NCI-H128 (cell line): ENCODE data around the gene SPINK1.
"Not testable (repeated sequence)": the region's sequence is repeated elsewhere in the genome, so short reads cannot be mapped to it uniquely, and the experiment has no call there.

Experiments
- DNase-seq: peaks from one replicate; lab custom pipeline; 2025; ENCODE audit not compliant: unreplicated experiment; lab: John Stamatoyannopoulos, UW

Gene SPINK1, protein sequence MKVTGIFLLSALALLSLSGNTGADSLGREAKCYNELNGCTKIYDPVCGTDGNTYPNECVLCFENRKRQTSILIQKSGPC

DNA sequence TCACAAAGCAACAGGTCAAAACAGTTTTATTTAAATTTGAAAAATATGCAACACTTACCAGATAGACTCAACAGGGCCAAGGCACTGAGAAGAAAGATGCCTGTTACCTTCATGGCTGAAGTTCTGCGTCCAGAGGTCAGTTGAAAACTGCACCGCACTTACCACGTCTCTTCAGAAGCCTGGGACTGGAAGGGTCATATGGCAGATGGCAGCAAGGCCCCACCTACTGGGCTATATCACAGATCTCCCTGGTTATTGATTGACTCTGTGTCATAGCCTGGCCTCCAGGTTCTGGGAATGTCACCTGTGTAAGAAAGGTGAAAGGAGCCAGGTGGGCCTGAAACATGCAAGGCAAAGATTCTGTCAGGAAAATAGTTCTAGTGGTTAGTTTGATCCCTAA, at the start of gene SPINK1:
Gene SPINK1, minus strand, starts transcription at position 207 of the 400 bp plus-strand sequence. Its CDS starts 94 bp downstream, at position 113.
- DNase-seq = no peak

DNA sequence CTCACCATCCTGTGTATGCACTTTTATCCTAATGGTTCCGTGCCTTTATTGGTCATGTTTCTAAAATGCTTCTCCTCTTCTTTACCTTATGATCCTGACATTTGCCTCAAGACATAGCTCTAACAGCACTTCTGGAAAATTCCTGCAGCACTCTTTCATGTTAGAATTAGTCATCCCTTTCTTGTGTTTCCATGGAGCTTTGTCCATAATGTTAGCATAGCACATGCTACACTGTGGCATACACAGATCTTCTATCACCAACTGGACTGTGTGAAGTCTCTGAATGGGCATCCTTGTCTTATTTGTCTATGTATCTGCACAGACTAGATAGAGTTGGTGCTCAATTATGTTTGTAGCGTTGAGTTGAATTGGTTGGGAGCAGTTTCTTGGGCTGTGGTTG, 49.0 kb upstream of the SPINK1 start:
- no peak for DNase-seq

GRCh38 chr5:147879784-147880183, 48.3 kb upstream of the SPINK1 start:
- no peak for DNase-seq

DNA sequence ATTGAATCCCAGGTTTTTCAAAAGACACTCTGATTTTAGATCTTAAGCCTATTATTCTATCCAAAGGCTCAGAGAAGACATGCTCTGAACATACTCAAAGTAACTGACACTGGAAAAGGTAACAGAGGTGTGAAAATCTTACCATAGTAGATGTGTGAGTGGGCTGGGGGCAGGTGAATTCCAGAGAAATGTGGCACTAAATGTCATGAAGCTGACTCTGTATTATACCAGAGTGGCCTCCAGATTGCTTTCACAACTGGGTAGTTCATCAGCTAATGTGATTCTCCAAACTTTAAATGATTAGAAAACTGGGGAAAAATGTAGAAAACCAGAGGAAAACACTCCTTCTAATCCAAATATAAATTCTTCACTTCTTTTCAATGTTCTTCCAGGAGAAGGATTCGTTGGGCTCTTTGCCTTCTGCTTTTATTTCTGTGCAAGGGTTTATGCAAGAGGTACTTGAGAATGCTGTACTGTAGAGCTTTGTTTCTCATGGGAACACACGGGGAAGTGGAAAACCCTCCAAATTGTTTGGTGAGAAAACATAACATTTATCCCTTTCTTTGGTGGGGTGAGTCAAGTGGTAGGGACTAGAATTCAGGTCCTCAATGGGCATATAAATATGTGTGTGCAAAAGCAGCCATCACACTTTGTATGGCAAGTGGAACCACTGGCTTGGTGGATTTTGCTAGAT, 46.7 kb upstream of the SPINK1 start, which contains the start of gene SCGB3A2:
Gene SCGB3A2, plus strand, starts transcription at position 646 of the 694 bp plus-strand sequence. CDS start 93 bp downstream, outside the sequence.
- DNase-seq = no peak

DNA sequence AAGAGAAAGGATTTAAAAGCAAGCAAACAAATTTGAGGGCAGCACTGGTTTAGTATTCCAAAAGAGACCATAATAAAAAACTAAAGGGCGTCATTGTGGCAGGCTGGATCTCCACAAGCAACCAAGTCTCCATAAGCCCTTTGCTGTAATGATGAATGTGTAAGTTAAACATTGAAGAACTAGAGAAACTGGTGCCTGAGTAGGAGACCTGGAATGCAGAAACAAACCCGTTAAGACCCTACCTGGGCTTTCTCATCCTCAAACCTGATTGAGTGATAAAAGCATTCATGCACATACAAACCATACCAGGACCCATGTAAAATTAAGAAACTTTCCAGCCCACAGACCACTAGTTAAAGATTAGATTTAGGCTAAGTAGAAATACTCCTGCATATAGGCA, 45.2 kb upstream of the SPINK1 start:
- no peak for DNase-seq

DNA sequence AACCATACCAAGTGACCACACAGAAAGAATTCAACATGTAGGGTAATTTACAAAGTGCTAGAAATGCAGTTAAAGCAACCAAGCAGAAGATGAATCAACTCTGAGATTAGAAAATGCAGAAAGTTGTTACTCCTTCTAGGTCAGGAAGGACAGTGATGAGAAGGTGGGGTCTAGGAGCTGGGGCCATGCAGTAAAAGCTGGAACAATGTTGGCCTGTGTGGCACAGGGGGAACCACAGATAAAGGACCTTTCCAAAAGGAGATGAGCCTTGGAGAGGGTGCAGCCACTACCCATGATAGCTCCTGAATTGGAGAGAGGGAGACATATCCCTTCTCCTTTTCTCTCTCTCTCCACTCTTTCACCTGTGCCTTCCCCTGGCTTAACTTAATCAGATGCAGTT, 44.7 kb upstream of the SPINK1 start:
- no peak for DNase-seq

GRCh38 chr5:147874910-147875367, 43.5 kb upstream of the SPINK1 start:
- no peak for DNase-seq

GRCh38 chr5:147874118-147874875, 42.8 kb upstream of the SPINK1 start:
- not testable (repeated sequence) for DNase-seq

GRCh38 chr5:147872744-147873435, 41.4 kb upstream of the SPINK1 start:
- not testable (repeated sequence) for DNase-seq

DNA sequence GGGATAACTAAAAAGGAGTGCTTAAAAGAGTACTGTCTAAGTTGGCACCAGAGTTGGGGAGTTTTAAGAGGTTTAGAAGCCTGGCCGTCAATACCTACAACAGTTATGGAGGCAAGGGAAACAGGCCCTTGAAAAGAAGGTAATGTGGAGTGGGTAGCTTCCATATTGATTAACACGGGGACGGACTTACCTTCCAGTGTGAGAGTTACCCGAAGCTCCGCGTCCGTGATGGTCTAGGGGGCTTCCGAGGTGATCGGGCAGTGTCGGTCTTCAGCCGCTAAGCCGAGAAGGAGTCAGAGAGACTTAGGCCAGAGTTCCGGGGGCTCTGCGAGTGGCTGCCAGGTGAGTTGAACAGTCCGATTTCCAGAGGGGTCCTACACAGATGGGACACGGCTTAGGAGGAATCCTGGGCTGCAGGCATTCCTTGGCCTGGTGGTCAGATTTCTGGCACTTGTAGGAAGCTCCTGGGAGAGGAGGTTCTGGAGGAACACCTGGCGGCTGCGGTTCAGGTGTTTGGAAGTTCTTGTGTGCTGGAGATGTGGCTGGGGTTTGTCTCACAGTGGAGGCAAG, 40.6 kb upstream of the SPINK1 start:
- DNase-seq = not testable (repeated sequence)

GRCh38 chr5:147869892-147870291, 38.4 kb upstream of the SPINK1 start:
- not testable (repeated sequence) for DNase-seq

DNA sequence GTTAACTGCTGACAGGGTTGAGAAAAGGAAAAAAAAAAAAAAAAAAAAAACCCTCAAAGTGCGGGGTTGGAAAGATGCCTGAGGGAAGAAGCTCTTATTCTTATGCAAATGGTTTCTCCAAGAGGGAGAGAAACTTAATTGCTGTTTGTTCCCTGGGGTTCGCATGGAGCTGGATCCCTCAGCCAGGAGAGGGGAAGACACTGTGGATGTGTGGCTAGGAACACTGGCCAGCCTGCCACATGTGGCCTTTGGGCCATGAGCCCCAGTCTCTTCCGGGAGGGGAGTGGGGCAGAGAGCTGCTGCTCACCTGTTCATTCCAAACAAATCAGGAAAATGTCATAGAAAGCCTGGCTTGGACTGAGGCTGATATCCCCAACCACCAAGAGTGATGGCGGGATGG, 37.6 kb upstream of the SPINK1 start:
- DNase-seq = no peak

DNA sequence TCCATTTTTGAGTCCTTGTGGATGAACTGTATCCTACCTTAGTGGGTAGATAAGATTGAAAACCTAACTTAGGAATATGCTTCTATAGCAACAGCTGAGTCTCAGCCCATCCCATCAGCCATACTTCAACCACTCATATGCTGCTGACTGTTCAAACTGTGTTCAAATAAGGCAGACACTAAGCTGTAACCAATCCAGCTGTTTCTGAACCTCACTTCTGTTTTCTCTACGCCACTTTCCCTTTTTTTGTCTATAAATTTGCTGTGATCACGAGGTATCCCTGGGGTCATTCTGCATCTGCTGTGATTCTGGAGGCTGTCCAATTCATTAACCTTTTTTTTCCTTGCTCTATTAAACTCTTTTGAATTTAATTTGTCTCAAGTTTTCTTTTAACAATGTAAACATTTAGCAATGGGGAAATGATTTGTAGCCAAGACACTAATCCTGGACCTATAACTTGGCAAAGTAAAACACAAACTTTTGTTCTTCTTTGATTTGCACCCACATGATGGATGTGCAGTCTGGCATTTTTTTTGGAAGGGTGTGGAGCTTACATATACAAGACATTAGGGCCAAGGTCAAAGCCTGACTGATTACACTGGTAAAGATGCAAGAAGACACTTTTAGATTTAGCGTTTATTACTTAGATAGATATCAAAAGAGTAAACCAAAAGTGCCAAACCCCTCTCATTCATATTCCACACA, 32.1 kb upstream of the SPINK1 start:
- DNase-seq = no peak

DNA sequence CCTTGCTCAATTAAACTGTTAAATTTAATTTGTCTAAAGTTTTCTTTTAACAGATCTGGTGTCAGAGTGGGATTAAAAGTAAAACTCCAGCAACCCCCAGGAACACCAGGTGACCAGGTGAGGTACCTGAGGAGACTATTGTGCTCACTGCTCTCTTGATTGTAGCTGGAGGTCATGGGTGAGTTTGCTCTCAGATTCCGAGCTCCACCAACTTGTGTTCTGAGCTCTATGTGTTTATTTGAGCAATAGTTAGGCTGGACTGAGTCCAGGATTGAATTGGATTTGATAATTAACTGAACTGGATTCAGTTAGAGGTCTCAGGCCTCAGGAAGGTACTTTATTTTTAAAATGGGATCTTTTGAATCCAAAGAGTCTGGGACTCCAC, 29.2 kb upstream of the SPINK1 start:
- DNase-seq = no peak

DNA sequence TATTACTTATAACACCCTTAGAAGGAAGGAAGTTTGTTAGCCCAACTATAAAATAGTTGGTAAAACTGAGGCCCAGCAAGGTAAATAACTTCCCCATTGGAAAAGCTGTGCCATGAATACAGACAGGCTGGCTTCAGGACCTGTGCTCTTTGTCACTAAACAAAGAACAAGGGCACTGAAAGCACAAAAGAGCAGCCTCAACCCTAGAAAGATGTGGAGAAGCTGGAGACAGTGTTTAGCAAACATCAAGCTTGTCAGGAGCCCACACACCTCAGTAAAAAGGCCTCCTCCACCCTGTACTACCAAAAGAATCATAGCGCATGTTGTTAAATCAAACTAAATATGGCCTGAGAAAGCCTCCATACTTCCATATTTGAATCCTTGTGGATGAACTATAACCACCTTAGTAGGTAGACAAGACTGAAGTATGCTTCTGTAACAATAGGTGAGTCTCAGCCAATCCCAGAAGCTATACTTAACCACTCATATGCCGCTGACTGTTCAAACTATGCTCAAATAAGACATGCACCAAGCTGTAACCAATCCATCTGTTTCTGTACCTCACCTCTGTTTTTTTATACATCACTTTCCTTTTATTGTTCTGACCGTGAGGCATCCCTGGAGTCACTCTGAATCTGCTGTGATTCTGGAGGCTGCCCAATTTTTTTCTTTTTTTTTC, 28.6 kb upstream of the SPINK1 start:
- no peak for DNase-seq

DNA sequence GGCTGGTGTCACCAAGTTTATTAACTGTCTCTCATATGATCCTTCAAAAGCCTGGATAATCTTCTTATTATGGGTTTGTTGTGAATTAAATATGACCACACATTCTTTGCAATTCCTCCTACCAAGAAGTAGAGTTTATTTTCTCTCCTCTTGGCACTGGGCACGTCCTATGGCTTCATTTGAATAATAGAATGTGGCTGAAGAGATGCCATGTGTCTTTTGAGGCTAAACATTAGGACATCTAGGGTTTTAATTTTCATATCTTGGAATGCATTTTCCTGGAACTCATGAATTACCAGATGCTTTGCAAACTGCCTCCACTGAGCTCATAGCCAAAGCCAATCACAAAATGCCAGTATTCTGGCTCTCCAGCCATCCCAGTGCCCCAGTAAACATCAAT, 27.1 kb upstream of the SPINK1 start:
- DNase-seq = no peak

GRCh38 chr5:147857302-147858129, 26.0 kb upstream of the SPINK1 start:
- no peak for DNase-seq

- DNase-seq = no peak
These were observed 25.3 kb upstream of the SPINK1 start for GRCh38 chr5:147856801-147857200.

GRCh38 chr5:147855774-147856069, 24.3 kb upstream of the SPINK1 start:
- no peak for DNase-seq
